Endothelial cell of umbilical vein (primary cell): ENCODE data around the gene ATP9B. TPM values are rescaled to one million over a fixed set of nuclear protein-coding genes. Genes with fewer than 3 reads are reported as not detected.

Experiments
- BruUV-seq: library from RNA; stranded (reverse); fragments of 400-500 nt; replicated peaks from 2 replicates; lab custom pipeline; 2021; lab: Mats Ljungman, UMichigan
- CTCF ChIA-PET: fragments of 300-600, 350-600 bp; sonication (Branson Sonifier 250); formaldehyde crosslinking; loops from one replicate; lab custom pipeline; 2021; ENCODE audit warnings: antibody characterized with exemption, inconsistent platforms; lab: Charles Lee
- POLR2A ChIA-PET: fragments of 300-600, 350-600 bp; sonication (Branson Sonifier 250); formaldehyde crosslinking; loops from one replicate; lab custom pipeline; 2021; ENCODE audit warnings: antibody characterized with exemption, inconsistent platforms; lab: Charles Lee
- DNase-seq: peaks from one replicate; pipeline ENCODE4 v3.0.0-alpha.2; 2011; ENCODE audit warnings: low read depth, low spot score
- FAIRE-seq: peaks from 2 replicates; lab custom pipeline; 2011; peaks lifted over from hg19 to GRCh38; lab: Jason Lieb, UNC
- H2AFZ ChIP-seq: 2 replicates; pipeline ENCODE4 v1.6.0; 2012; ENCODE audit warnings: low read depth, low read length, control low read depth, inconsistent platforms
- H3K27ac ChIP-seq: 2 replicates; pipeline ENCODE4 v1.5.1; 2011; ENCODE audit warnings: low read depth, mild to moderate bottlenecking, control low read depth, low read length, moderate library complexity; ENCODE audit not compliant: insufficient read depth
- H3K27me3 ChIP-seq, 2 experiments: 2 replicates each; pipeline versions ENCODE4 v1.6.0 to v1.6.1; 2011; ENCODE audit warnings: low read length in 2 of 2, mixed read lengths in 1 of 2; ENCODE audit not compliant: control insufficient read depth in 2 of 2, insufficient read depth in 2 of 2
- H3K36me3 ChIP-seq, 2 experiments: 2 replicates in 1 of 2; 3 replicates in 1 of 2; pipeline ENCODE4 v1.5.1; 2011; ENCODE audit warnings: low read length in 2 of 2, mild to moderate bottlenecking in 1 of 2, moderate library complexity in 1 of 2; ENCODE audit not compliant: control insufficient read depth in 2 of 2, insufficient read depth in 2 of 2; ENCODE audit errors: extremely low read depth in 1 of 2
- H3K4me1 ChIP-seq: 3 replicates; pipeline ENCODE4 v1.5.1; 2011; ENCODE audit warnings: mild to moderate bottlenecking, low read length; ENCODE audit not compliant: control insufficient read depth, insufficient read depth; ENCODE audit errors: extremely low read depth
- H3K4me2 ChIP-seq: 2 replicates; pipeline ENCODE4 v1.6.1; 2011; ENCODE audit warnings: low read length, control low read depth, mixed read lengths; ENCODE audit not compliant: insufficient read depth
- H3K4me3 ChIP-seq, 3 experiments: fragments of 200-600 bp in 1 of 3; sonication (generic), shearing (Covaris generic) in 1 of 3; replicated peaks in 1 of 3; 2 replicates each; pipeline ENCODE4 v1.5.1; 2011 to 2016; ENCODE audit warnings: control low read depth in 3 of 3, low read length in 3 of 3, mild to moderate bottlenecking in 2 of 3, inconsistent platforms in 1 of 3, low read depth in 1 of 3, moderate library complexity in 1 of 3; ENCODE audit not compliant: insufficient read depth in 1 of 3
- H3K79me2 ChIP-seq: 2 replicates; pipeline ENCODE4 v1.6.0; 2012; ENCODE audit warnings: low read length, inconsistent platforms; ENCODE audit not compliant: control insufficient read depth, insufficient read depth
- H3K9ac ChIP-seq: replicated peaks from 2 replicates; pipeline ENCODE3; 2011; ENCODE audit warnings: low read length, control low read depth; ENCODE audit not compliant: insufficient read depth; ENCODE audit errors: extremely low read depth
- H3K9me1 ChIP-seq: replicated peaks from 3 replicates; pipeline ENCODE4 v1.6.0; 2011; ENCODE audit warnings: mild to moderate bottlenecking, low read length; ENCODE audit not compliant: control insufficient read depth, insufficient read depth; ENCODE audit errors: extremely low read depth
- H3K9me3 ChIP-seq: replicated peaks from 2 replicates; pipeline ENCODE4 v1.5.1; 2012; ENCODE audit warnings: low read length, inconsistent platforms; ENCODE audit not compliant: control insufficient read depth, insufficient read depth
- H4K20me1 ChIP-seq: replicated peaks from 2 replicates; pipeline ENCODE3; 2011; ENCODE audit warnings: mild to moderate bottlenecking, low read length; ENCODE audit not compliant: control insufficient read depth, insufficient read depth; ENCODE audit errors: extremely low read depth
- CTCF ChIP-seq, 2 donors: IDR thresholded peaks; 1 replicate in 1 of 2; 2 replicates in 1 of 2; pipeline ENCODE4 v1.5.1; 2011; ENCODE audit warnings: low read length in 2 of 2, mild to moderate bottlenecking in 2 of 2, moderate library complexity in 2 of 2, control low read depth in 1 of 2, inconsistent platforms in 1 of 2, low read depth in 1 of 2; ENCODE audit not compliant: insufficient read depth in 1 of 2; ENCODE audit errors: extremely low read depth in 1 of 2
- EZH2 ChIP-seq: IDR thresholded peaks from 2 replicates; pipeline ENCODE4 v1.6.1; 2012; ENCODE audit warnings: borderline replicate concordance, low read depth, mild to moderate bottlenecking, moderate library complexity, low read length, inconsistent platforms; ENCODE audit not compliant: severe bottlenecking
- FOS ChIP-seq: IDR thresholded peaks from 2 replicates; pipeline ENCODE4 v1.6.1; 2011; ENCODE audit warnings: mild to moderate bottlenecking, low read length, moderate library complexity, borderline replicate concordance; ENCODE audit not compliant: insufficient read depth
- GATA2 ChIP-seq: IDR thresholded peaks from 2 replicates; pipeline ENCODE4 v1.7.0; 2011; ENCODE audit warnings: low read depth, mild to moderate bottlenecking, moderate library complexity, mixed read lengths, low read length; ENCODE audit not compliant: insufficient read length, insufficient read depth
- JUN ChIP-seq: IDR thresholded peaks from 2 replicates; pipeline ENCODE4 v1.6.1; 2011; ENCODE audit warnings: borderline replicate concordance, low read depth; ENCODE audit not compliant: insufficient read length, insufficient read depth
- MAX ChIP-seq: IDR thresholded peaks from 2 replicates; pipeline ENCODE4 v1.6.1; 2011; ENCODE audit not compliant: insufficient read depth, insufficient read length
- MYC ChIP-seq: IDR thresholded peaks from one replicate; pipeline ENCODE4 v1.6.1; 2011; ENCODE audit warnings: mild to moderate bottlenecking, low read depth, low read length
- POLR2A ChIP-seq: IDR thresholded peaks from 2 replicates; pipeline ENCODE4 v1.6.1; 2012; ENCODE audit warnings: low read depth, mild to moderate bottlenecking, control low read depth, low read length
- POLR2AphosphoS5 ChIP-seq: IDR thresholded peaks from 2 replicates; pipeline ENCODE4 v1.6.1; 2012; ENCODE audit warnings: low read depth, mild to moderate bottlenecking, control low read depth, low read length, moderate library complexity; ENCODE audit not compliant: insufficient read depth
- dilution Hi-C: fragments of 300-500 bp; cut with MboI; formaldehyde crosslinking; loops from one replicate; pipeline ENCODE4 v1.15.0; 2019; ENCODE audit warnings: low sequenced_read_pairs; ENCODE audit not compliant: extremely low pct_ligation_motif_present
- intact Hi-C: fragments of 100-400 bp; cut with micrococcal nuclease; formaldehyde crosslinking; loops from one replicate; pipeline ENCODE4 v1.10.0; 2022
- polyA plus RNA-seq, 4 experiments: library from polyadenylated mRNA; depleted of rRNA in 3 of 4; stranded (reverse) in 3 of 4; unstranded in 1 of 4; fragments of >200 nt; gene quantifications; 2 replicates each; pipeline versions ENCODE4 v1.2.1 to v1.2.3, GENCODE V29; 2011 to 2012; ENCODE audit warnings: missing spikeins in 1 of 4
- total RNA-seq: library from RNA; stranded (reverse); gene quantifications from 2 replicates; pipeline ENCODE4 v1.2.3, GENCODE V29; 2021

The ATP9B gene
- total and polyA plus RNA-seq, 2 donors (not counting 3 experiments of a cell fraction or from before 2014, with no cell fraction given), result 14.6 to 18.2 TPM

- ChIA-PET CTCF (no interaction called here), POLR2A (no interaction called here)
- no peaks in the 10 kb centered on the region for H3K79me2 ChIP-seq
- H3K9me3 ChIP-seq, result no peaks in the 10 kb centered on the region
- no peak overlapping the region for H3K4me2 ChIP-seq
- DNase-seq (no peak), FAIRE-seq (no peak)
- H3K9me1 ChIP-seq, result no peaks in the 10 kb centered on the region
- H3K4me1 ChIP-seq, result no peaks in the 10 kb centered on the region
- H3K27ac ChIP-seq, result no peak overlapping the region
- H4K20me1 ChIP-seq, result no peaks in the 10 kb centered on the region
- dilution Hi-C loops, result no loop called here
- intact Hi-C loops, result no loop called here
- TF ChIP-seq FOS (no peak), MYC (no peak), MAX (no peak), JUN (no peak), POLR2AphosphoS5 (no peak), GATA2 (no peak), CTCF (IDR thresholded peaks at IDR 0.05; ENCODE audit: extremely low read depth in 1 of 2, insufficient read depth in 1 of 2, low read depth in 1 of 2, low read length in 2 of 2) (no peak), POLR2A (no peak), EZH2 (no peak)
- H3K27me3 ChIP-seq, result no peaks in the 10 kb centered on the region
- H2AFZ ChIP-seq, result no peak overlapping the region
- H3K36me3 ChIP-seq, result no peaks in the 10 kb centered on the region
- no peak overlapping the region for H3K9ac ChIP-seq
- no TSS peak for BruUV-seq
- H3K4me3 ChIP-seq, result no peak overlapping the region
Measured at GRCh38 chr18:79193826-79194225, 124.6 kb downstream of the ATP9B start.
